ENCODE results near the gene GMEB2.

GMEB2 gene

GRCh38 chr20:63551068-63551467, 75.8 kb downstream of the GMEB2 start:
- no peak for TF ChIP-seq CTCF (IDR thresholded peaks at IDR 0.05; ENCODE audit: control extremely low read depth, extremely low read depth, low read depth, missing control alignments)
- POLR2A ChIA-PET = no interaction called here
- no peak for DNase-seq (ENCODE audit: extremely low spot score)
- CTCF ChIA-PET = interaction anchor here (0.8 to 2.4 kb wide), 3 partner anchors 13 to 91 kb away, joined by 3 to 22 read pairs (median 3); partner anchors contain the start of gene PTK6

GRCh38 chr20:63549679-63550282, 77.1 kb downstream of the GMEB2 start:
- ChIA-PET POLR2A (no interaction called here), CTCF (interaction anchor here (1.0 kb wide), 1 partner anchor 12 kb away, joined by 3 read pairs; the partner anchor contains the start of gene PTK6)
- DNase-seq (ENCODE audit: extremely low spot score) = no peak
- TF ChIP-seq CTCF (IDR thresholded peaks at IDR 0.05; ENCODE audit: control extremely low read depth, extremely low read depth, low read depth, missing control alignments) = no peak

- no peak for DNase-seq (ENCODE audit: extremely low spot score)
- ChIA-PET CTCF (interaction anchor here (1.0 kb wide), 1 partner anchor 12 kb away, joined by 3 read pairs; the partner anchor contains the start of gene PTK6), POLR2A (no interaction called here)
- TF ChIP-seq CTCF (IDR thresholded peaks at IDR 0.05; ENCODE audit: control extremely low read depth, extremely low read depth, low read depth, missing control alignments) = no peak
Observed at GRCh38 chr20:63549019-63549418, 77.9 kb downstream of the GMEB2 start.

- CTCF ChIA-PET = no interaction called here
- POLR2A ChIA-PET = no interaction called here
- DNase-seq (ENCODE audit: extremely low spot score) = no peak
- no peak for TF ChIP-seq CTCF (IDR thresholded peaks at IDR 0.05; ENCODE audit: control extremely low read depth, extremely low read depth, low read depth, missing control alignments)
Observed at GRCh38 chr20:63548542-63548941, 78.4 kb downstream of the GMEB2 start.

GRCh38 chr20:63547725-63548480, 79.0 kb downstream of the GMEB2 start, which contains the start of gene SRMS:
Gene SRMS (minus strand): TSS chr20:63547749. CDS start chr20:63547463, 286 bp downstream.
- no peak for DNase-seq (ENCODE audit: extremely low spot score)
- ChIA-PET CTCF (interaction anchor here (2.3 kb wide), 1 partner anchor 10 kb away, joined by 12 read pairs; the partner anchor contains the start of gene PTK6), POLR2A (no interaction called here)
- TF ChIP-seq CTCF (IDR thresholded peaks at IDR 0.05; ENCODE audit: control extremely low read depth, extremely low read depth, low read depth, missing control alignments) = no peak

GRCh38 chr20:63546956-63547724, 79.8 kb downstream of the GMEB2 start:
- POLR2A ChIA-PET = no interaction called here
- DNase-seq (ENCODE audit: extremely low spot score) = no peak
- TF ChIP-seq CTCF (IDR thresholded peaks at IDR 0.05; ENCODE audit: control extremely low read depth, extremely low read depth, low read depth, missing control alignments) = no peak
- CTCF ChIA-PET = interaction anchor here (1.1 to 2.3 kb wide), 4 partner anchors 10 to 318 kb away, joined by 3 to 12 read pairs (median 3); partner anchors contain the start of genes PTK6 and TPD52L2
